ENCODE data around the gene TSPAN5. TPM values are rescaled to one million over a fixed set of nuclear protein-coding genes. Genes with fewer than 3 reads are reported as not detected.
A peak's percentile ranks its signal among the peaks of the same experiment; 100 is the strongest.

Gene TSPAN5
- total and polyA plus RNA-seq, 2 of the 4 experiments (the other 2 are of a cell fraction), result 64.8 to 79.6 TPM

DNA sequence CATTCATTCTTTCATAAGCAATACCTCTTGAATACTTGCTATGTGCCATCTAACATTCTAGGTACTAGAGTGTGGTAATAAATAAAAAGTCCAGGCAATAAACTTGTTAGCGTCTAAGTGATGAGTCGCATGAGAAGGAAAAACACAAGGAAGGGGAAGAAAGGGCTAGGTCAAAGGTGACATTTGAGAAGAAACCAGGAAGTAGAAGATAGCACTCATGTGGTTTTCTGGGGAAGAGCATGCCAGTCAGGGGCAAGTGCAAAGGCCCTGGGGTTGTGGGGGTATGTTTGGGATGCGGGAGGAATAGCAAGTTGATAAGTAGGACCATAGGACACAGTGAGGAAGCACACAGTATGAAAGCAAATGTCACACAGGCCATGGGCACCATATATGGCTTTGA is 157.0 kb downstream of the TSPAN5 start:
- Histone ChIP-seq H2AK5ac (ENCODE audit: low read depth, low read length) (peak overlapping the region; percentile 43; the same call in 1 of the 2 replicates), H2BK120ac (ENCODE audit: low read depth, low read length) (no peak overlapping the region), H3K4me1 (ENCODE audit: control insufficient read depth, insufficient read depth, low read length) (peaks cover 1% of the 10 kb centered on the region), H3K4me2 (ENCODE audit: low read depth, low read length) (no peak overlapping the region), H3K79me1 (ENCODE audit: low read depth in 1 of 2, low read length in 2 of 2) (peaks cover 32 to 46% of the 10 kb centered on the region in 2 experiments), H2AFZ (replicated peaks; ENCODE audit: low read length, poor library complexity) (no peak overlapping the region), H4K91ac (ENCODE audit: insufficient read depth, low read depth, low read length) (no peak overlapping the region), H4K20me1 (ENCODE audit: insufficient read depth, low read length) (no peaks in the 10 kb centered on the region), H2BK5ac (ENCODE audit: low read depth, low read length, poor library complexity, severe bottlenecking) (no peak overlapping the region), H3K14ac (replicated peaks; ENCODE audit: low read depth, low read length) (0 out of 2 replicates have a peak overlapping the region, but pooled peaks have one; percentile 15), H2BK20ac (ENCODE audit: low read depth, low read length) (no peak overlapping the region), H3K9me1 (ENCODE audit: insufficient read depth, low read length) (no peaks in the 10 kb centered on the region; the same call in 1 of the 2 replicates), H3K36me3 (ENCODE audit: control insufficient read depth, insufficient read depth, low read length) (peaks cover 21% of the 10 kb centered on the region), H2BK15ac (ENCODE audit: low read depth, low read length) (no peak overlapping the region), H4K8ac (ENCODE audit: low read depth in 2 of 2, low read length in 2 of 2) (no peak overlapping the region), H3K23ac (ENCODE audit: low read depth, low read length) (no peak overlapping the region), H3K56ac (ENCODE audit: extremely low read depth, insufficient read depth, low read length) (no peak overlapping the region), H4K5ac (ENCODE audit: low read depth, low read length) (no peak overlapping the region), H2AK9ac (replicated peaks; ENCODE audit: low read depth, low read length, poor library complexity) (no peak overlapping the region), H3K9ac (ENCODE audit: low read depth, low read length) (no peak overlapping the region), H3K27me3 (ENCODE audit: control insufficient read depth, insufficient read depth, low read length) (no peaks in the 10 kb centered on the region), H3K4me3 (ENCODE audit: insufficient read depth, low read depth, low read length) (no peak overlapping the region), H3K27ac (ENCODE audit: insufficient read depth, low read length) (no peak overlapping the region), H3K4ac (ENCODE audit: low read depth, low read length) (no peak overlapping the region), H3K18ac (ENCODE audit: low read depth, low read length) (no peak overlapping the region), H3K9me3 (ENCODE audit: control insufficient read depth, insufficient read depth, low read length) (no peaks in the 10 kb centered on the region)
- dilution Hi-C loops (cut with HindIII; ENCODE audit: low sequenced_read_pairs, unreplicated experiment) (no loop called here), intact Hi-C loops (cut with micrococcal nuclease) (no loop called here), in situ Hi-C loops (cut with MboI; ENCODE audit: low sequenced_read_pairs) (no loop called here)
- ChIA-PET CTCF (no interaction called here), POLR2A (ENCODE audit: unreplicated experiment) (interaction anchor here (1.3 kb wide), 1 partner anchor 10 kb away, joined by 3 read pairs; no protein-coding TSS in a partner anchor)
- no TSS peak for BruUV-seq (replicated peaks)
- ATAC-seq (ENCODE audit: low read depth) (no peak; the same call in 1 of the 2 replicates), DNase-seq (no peak)
- no peak for TF ChIP-seq FOS (IDR thresholded peaks at IDR 0.05; ENCODE audit: low read depth, low read length)
- 86% methylated on average over 2 of the region's 3 CpGs; no CpG with 5 or more reads in 1 of the 2 experiments for WGBS, 2 experiments (ENCODE audit: extremely low coverage in 2 of 2, insufficient read length in 1 of 2)

Data from IMR-90 (cell line).